Neural cell (in vitro differentiated cells): ENCODE measurements around the gene TEX19. TPM values are rescaled to one million over a fixed set of nuclear protein-coding genes. Genes with fewer than 3 reads are reported as not detected.

Source experiments
- H2AFZ ChIP-seq: fragments of 200-600, 300-800 bp; sonication (generic), shearing (Covaris generic); 2 replicates; pipeline ENCODE4 v1.6.0; 2014; ENCODE audit warnings: low read depth, mild to moderate bottlenecking, antibody characterized with exemption, low read length, moderate library complexity
- H3F3A ChIP-seq: fragments of 200-600 bp; shearing (Covaris generic); 2 replicates; pipeline ENCODE4 v1.6.1; 2016; ENCODE audit warnings: mild to moderate bottlenecking, moderate library complexity, mixed read lengths, antibody characterized with exemption, low read length; ENCODE audit not compliant: insufficient read depth, poor library complexity, severe bottlenecking
- H3K27ac ChIP-seq: fragments of 200-600, 300-800 bp; sonication (generic), shearing (Covaris generic); 2 replicates; pipeline ENCODE4 v1.5.1; 2014; ENCODE audit warnings: mild to moderate bottlenecking, low read length, moderate library complexity
- H3K27me3 ChIP-seq: fragments of 300-800, 200-600 bp; sonication (generic), shearing (Covaris generic); 2 replicates; pipeline ENCODE4 v1.6.0; 2014; ENCODE audit warnings: mild to moderate bottlenecking, low read depth, low read length, moderate library complexity; ENCODE audit not compliant: insufficient read depth
- H3K36me3 ChIP-seq: fragments of 300-800, 200-600 bp; sonication (generic), shearing (Covaris generic); 2 replicates; pipeline ENCODE4 v1.5.1; 2014; ENCODE audit warnings: mild to moderate bottlenecking, antibody characterized with exemption, low read length, moderate library complexity; ENCODE audit not compliant: insufficient read depth
- H3K4me2 ChIP-seq: fragments of 300-800, 200-600 bp; sonication (generic), shearing (Covaris generic); 2 replicates; pipeline ENCODE4 v1.6.0; 2014; ENCODE audit warnings: mild to moderate bottlenecking, low read length
- H3K4me3 ChIP-seq: fragments of 300-800, 200-600 bp; sonication (generic), shearing (Covaris generic); 2 replicates; pipeline ENCODE4 v1.5.1; 2014; ENCODE audit warnings: mild to moderate bottlenecking, low read length, moderate library complexity
- H3K79me2 ChIP-seq: fragments of 200-600 bp; shearing (Covaris generic); replicated peaks from 2 replicates; pipeline ENCODE4 v1.6.0; 2014; ENCODE audit warnings: mild to moderate bottlenecking, low read length, moderate library complexity; ENCODE audit not compliant: insufficient read depth
- H3K9ac ChIP-seq: fragments of 300-800, 200-600 bp; sonication (generic), shearing (Covaris generic); 2 replicates; pipeline ENCODE4 v1.6.1; 2016; ENCODE audit warnings: mild to moderate bottlenecking, low read length, mixed read lengths
- H3K9me2 ChIP-seq: fragments of 200-600 bp; shearing (Covaris generic); 2 replicates; pipeline ENCODE4 v1.6.1; 2016; ENCODE audit warnings: mild to moderate bottlenecking, low read length, mixed read lengths; ENCODE audit not compliant: insufficient read depth
- H3K9me3 ChIP-seq: fragments of 200-600, 300-800 bp; sonication (generic), shearing (Covaris generic); 2 replicates; pipeline ENCODE4 v1.6.1; 2016; ENCODE audit warnings: mild to moderate bottlenecking, mixed run types, low read length, moderate library complexity, mixed read lengths
- H4K20me1 ChIP-seq: fragments of 200-600 bp; shearing (Covaris generic); 2 replicates; pipeline ENCODE4 v1.6.1; 2016; ENCODE audit warnings: mild to moderate bottlenecking, mixed run types; ENCODE audit not compliant: insufficient read depth
- EP300 ChIP-seq: fragments of 450-650 bp; conservative IDR thresholded peaks from 2 replicates; pipeline ENCODE4 v1.6.1; 2014; ENCODE audit warnings: antibody characterized with exemption, mild to moderate bottlenecking, moderate library complexity; ENCODE audit not compliant: poor library complexity, severe bottlenecking
- EZH2 ChIP-seq: fragments of 200-600, 300-800 bp; shearing (Covaris generic), sonication (generic); IDR thresholded peaks from 2 replicates; pipeline ENCODE4 v1.6.1; 2014; ENCODE audit warnings: antibody characterized with exemption, low read length, borderline replicate concordance, mild to moderate bottlenecking; ENCODE audit not compliant: insufficient read depth, poor library complexity, severe bottlenecking
- MXI1 ChIP-seq: fragments of 450-650 bp; conservative IDR thresholded peaks from 2 replicates; pipeline ENCODE4 v1.6.1; 2014; ENCODE audit warnings: antibody characterized with exemption, mild to moderate bottlenecking; ENCODE audit not compliant: poor library complexity, severe bottlenecking
- POLR2AphosphoS5 ChIP-seq: IDR thresholded peaks from 2 replicates; pipeline ENCODE4 v1.6.1; 2012
- RAD21 ChIP-seq: fragments of 450-650 bp; conservative IDR thresholded peaks from 2 replicates; pipeline ENCODE4 v1.6.1; 2014; ENCODE audit warnings: antibody characterized with exemption, mild to moderate bottlenecking, moderate library complexity
- SMC3 ChIP-seq: fragments of 450-650 bp; conservative IDR thresholded peaks from 2 replicates; pipeline ENCODE4 v1.6.1; 2014; ENCODE audit warnings: antibody characterized with exemption, mild to moderate bottlenecking, moderate library complexity; ENCODE audit not compliant: poor library complexity
- TAF1 ChIP-seq: IDR thresholded peaks from 2 replicates; pipeline ENCODE4 v1.6.1; 2012; ENCODE audit warnings: low read depth
- polyA plus RNA-seq: library from polyadenylated mRNA; depleted of rRNA; stranded (reverse); fragments of >200 nt; gene quantifications from 2 replicates; pipeline ENCODE4 v1.2.3, GENCODE V29; 2014
- TF ChIP-seq, protein P1 (sequence below): fragments of 450-650 bp; IDR thresholded peaks from 2 replicates; pipeline ENCODE4 v1.5.1; 2014; ENCODE audit warnings: antibody characterized with exemption, mild to moderate bottlenecking, moderate library complexity; ENCODE audit not compliant: poor library complexity, severe bottlenecking
- TF ChIP-seq, protein P2 (sequence below): IDR thresholded peaks from 2 replicates; pipeline ENCODE4 v1.6.1; 2012; ENCODE audit warnings: borderline replicate concordance

TEX19 gene
- polyA plus RNA-seq, 1 donor from 2014 or later: not detected

GRCh38 chr17:82330322-82331239, 28.5 kb upstream of the TEX19 start:
- Histone ChIP-seq H3K4me3 (no peak overlapping the region), H3K4me2 (no peak overlapping the region), H3K9me2 (no peaks in the 10 kb centered on the region), H4K20me1 (no peaks in the 10 kb centered on the region), H3K36me3 (no peaks in the 10 kb centered on the region), H3K9me3 (no peaks in the 10 kb centered on the region), H2AFZ (no peak overlapping the region), H3F3A (no peaks in the 10 kb centered on the region), H3K27me3 (peaks cover 40% of the 10 kb centered on the region), H3K27ac (no peak overlapping the region), H3K79me2 (no peaks in the 10 kb centered on the region), H3K9ac (no peak overlapping the region)
- TF ChIP-seq POLR2AphosphoS5 (no peak), TAF1 (no peak), SMC3 (no peak), MXI1 (no peak), EZH2 (no peak), EP300 (no peak), RAD21 (no peak)
- TF ChIP-seq, protein P1, sequence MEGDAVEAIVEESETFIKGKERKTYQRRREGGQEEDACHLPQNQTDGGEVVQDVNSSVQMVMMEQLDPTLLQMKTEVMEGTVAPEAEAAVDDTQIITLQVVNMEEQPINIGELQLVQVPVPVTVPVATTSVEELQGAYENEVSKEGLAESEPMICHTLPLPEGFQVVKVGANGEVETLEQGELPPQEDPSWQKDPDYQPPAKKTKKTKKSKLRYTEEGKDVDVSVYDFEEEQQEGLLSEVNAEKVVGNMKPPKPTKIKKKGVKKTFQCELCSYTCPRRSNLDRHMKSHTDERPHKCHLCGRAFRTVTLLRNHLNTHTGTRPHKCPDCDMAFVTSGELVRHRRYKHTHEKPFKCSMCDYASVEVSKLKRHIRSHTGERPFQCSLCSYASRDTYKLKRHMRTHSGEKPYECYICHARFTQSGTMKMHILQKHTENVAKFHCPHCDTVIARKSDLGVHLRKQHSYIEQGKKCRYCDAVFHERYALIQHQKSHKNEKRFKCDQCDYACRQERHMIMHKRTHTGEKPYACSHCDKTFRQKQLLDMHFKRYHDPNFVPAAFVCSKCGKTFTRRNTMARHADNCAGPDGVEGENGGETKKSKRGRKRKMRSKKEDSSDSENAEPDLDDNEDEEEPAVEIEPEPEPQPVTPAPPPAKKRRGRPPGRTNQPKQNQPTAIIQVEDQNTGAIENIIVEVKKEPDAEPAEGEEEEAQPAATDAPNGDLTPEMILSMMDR: no peak
- TF ChIP-seq, protein P2, sequence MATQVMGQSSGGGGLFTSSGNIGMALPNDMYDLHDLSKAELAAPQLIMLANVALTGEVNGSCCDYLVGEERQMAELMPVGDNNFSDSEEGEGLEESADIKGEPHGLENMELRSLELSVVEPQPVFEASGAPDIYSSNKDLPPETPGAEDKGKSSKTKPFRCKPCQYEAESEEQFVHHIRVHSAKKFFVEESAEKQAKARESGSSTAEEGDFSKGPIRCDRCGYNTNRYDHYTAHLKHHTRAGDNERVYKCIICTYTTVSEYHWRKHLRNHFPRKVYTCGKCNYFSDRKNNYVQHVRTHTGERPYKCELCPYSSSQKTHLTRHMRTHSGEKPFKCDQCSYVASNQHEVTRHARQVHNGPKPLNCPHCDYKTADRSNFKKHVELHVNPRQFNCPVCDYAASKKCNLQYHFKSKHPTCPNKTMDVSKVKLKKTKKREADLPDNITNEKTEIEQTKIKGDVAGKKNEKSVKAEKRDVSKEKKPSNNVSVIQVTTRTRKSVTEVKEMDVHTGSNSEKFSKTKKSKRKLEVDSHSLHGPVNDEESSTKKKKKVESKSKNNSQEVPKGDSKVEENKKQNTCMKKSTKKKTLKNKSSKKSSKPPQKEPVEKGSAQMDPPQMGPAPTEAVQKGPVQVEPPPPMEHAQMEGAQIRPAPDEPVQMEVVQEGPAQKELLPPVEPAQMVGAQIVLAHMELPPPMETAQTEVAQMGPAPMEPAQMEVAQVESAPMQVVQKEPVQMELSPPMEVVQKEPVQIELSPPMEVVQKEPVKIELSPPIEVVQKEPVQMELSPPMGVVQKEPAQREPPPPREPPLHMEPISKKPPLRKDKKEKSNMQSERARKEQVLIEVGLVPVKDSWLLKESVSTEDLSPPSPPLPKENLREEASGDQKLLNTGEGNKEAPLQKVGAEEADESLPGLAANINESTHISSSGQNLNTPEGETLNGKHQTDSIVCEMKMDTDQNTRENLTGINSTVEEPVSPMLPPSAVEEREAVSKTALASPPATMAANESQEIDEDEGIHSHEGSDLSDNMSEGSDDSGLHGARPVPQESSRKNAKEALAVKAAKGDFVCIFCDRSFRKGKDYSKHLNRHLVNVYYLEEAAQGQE: no peak

GRCh38 chr17:82331345-82331939, 27.6 kb upstream of the TEX19 start:
- TF ChIP-seq POLR2AphosphoS5: no peak
- H3K9ac ChIP-seq: no peak overlapping the region
- H3K79me2 ChIP-seq: no peaks in the 10 kb centered on the region
- H3K27me3 ChIP-seq: peaks cover 43% of the 10 kb centered on the region
- no peak overlapping the region for H3K27ac ChIP-seq
- H2AFZ ChIP-seq: no peak overlapping the region
- no peaks in the 10 kb centered on the region for H3K36me3 ChIP-seq
- no peak overlapping the region for H3K4me2 ChIP-seq
- H4K20me1 ChIP-seq: no peaks in the 10 kb centered on the region
- H3K9me2 ChIP-seq: no peaks in the 10 kb centered on the region
- H3F3A ChIP-seq: no peaks in the 10 kb centered on the region
- H3K9me3 ChIP-seq: no peaks in the 10 kb centered on the region
- H3K4me3 ChIP-seq: no peak overlapping the region
